A549 (cell line): Measurements from ENCODE around the gene DPF1. TPM values are rescaled to one million over a fixed set of nuclear protein-coding genes. Genes with fewer than 3 reads are reported as not detected.
A peak's percentile ranks its signal among the peaks of the same experiment; 100 is the strongest.

Source experiments
- ATAC-seq, 2 experiments: fragments of 200-7000 bp in 1 of 2; fragments of >200 bp in 1 of 2; cut with Nextera tagmentation in 1 of 2; cut with Tn5 transposase in 1 of 2; 3 replicates each; pipeline versions ENCODE4 v1.8.0 to v1.9.1; 2018 to 2020; ENCODE audit warnings: mild to moderate bottlenecking in 1 of 2, moderate library complexity in 1 of 2
- CTCF ChIA-PET: fragments of 300-600 bp; sonication (Branson Sonifier 250); formaldehyde crosslinking; extraction: SDS; loops from one replicate; lab custom pipeline; 2021; ENCODE audit warnings: antibody characterized with exemption, inconsistent platforms; lab: Yijun Ruan, JAX
- POLR2A ChIA-PET: fragments of 350-600 bp; formaldehyde crosslinking; extraction: SDS; loops from one replicate; lab custom pipeline; 2021; ENCODE audit warnings: antibody characterized with exemption, inconsistent platforms; lab: Yijun Ruan, JAX
- DNase-seq, 2 experiments: peaks; one replicate each; pipeline versions ENCODE4 v3.0.0 to v3.0.0-alpha.2; 2011 to 2016; ENCODE audit warnings: low read depth in 1 of 2, low spot score in 1 of 2
- FAIRE-seq: peaks from 2 replicates; lab custom pipeline; 2011; peaks lifted over from hg19 to GRCh38; lab: Jason Lieb, UNC
- H3K27ac ChIP-seq, 2 experiments: fragments of >200 bp; sonication (Bioruptor Twin); formaldehyde crosslinking; 3 replicates each; pipeline ENCODE4 v1.5.1; 2016 to 2017
- H3K4me1 ChIP-seq: fragments of >200 bp; sonication (Bioruptor Twin); formaldehyde crosslinking; 3 replicates; pipeline ENCODE4 v1.6.1; 2016
- H3K4me2 ChIP-seq: fragments of >200 bp; sonication (Bioruptor Twin); formaldehyde crosslinking; 3 replicates; pipeline ENCODE4 v1.6.1; 2016
- H3K4me3 ChIP-seq: fragments of >200 bp; sonication (Bioruptor Twin); formaldehyde crosslinking; 3 replicates; pipeline ENCODE4 v1.5.1; 2016
- H3K9me3 ChIP-seq: fragments of >200 bp; sonication (Bioruptor Twin); formaldehyde crosslinking; 3 replicates; pipeline ENCODE4 v1.6.1; 2016
- CBX2 ChIP-seq: fragments of 200-600 bp; sonication (generic); IDR thresholded peaks from 2 replicates; pipeline ENCODE4 v1.6.1; 2016; ENCODE audit warnings: low read depth, mild to moderate bottlenecking, borderline replicate concordance
- CBX8 ChIP-seq: fragments of 200-600 bp; sonication (generic); IDR thresholded peaks from 2 replicates; pipeline ENCODE4 v1.6.1; 2016
- CEBPB ChIP-seq, 2 experiments: fragments of >200 bp in 1 of 2; sonication (Bioruptor Twin) in 1 of 2; formaldehyde crosslinking in 1 of 2; IDR thresholded peaks; 2 replicates each; pipeline ENCODE4 v1.6.1; 2012 to 2016
- CHD4 ChIP-seq: fragments of 200-600 bp; sonication (generic); IDR thresholded peaks from 2 replicates; pipeline ENCODE4 v1.6.1; 2016; ENCODE audit warnings: antibody characterized with exemption, mild to moderate bottlenecking, borderline replicate concordance
- EHF ChIP-seq: fragments of 250-450 bp; sonication (Bioruptor Pico); IDR thresholded peaks from 2 replicates; pipeline ENCODE4 v1.5.0; 2020; ENCODE audit warnings: mild to moderate bottlenecking
- GATA3 ChIP-seq: IDR thresholded peaks from 2 replicates; pipeline ENCODE4 v1.6.1; 2012; ENCODE audit warnings: borderline replicate concordance
- HDAC2 ChIP-seq: fragments of 200-600 bp; sonication (generic); IDR thresholded peaks from 2 replicates; pipeline ENCODE4 v1.6.1; 2016
- HMGXB4 ChIP-seq: fragments of 250-450 bp; sonication (Bioruptor Pico); IDR thresholded peaks from 2 replicates; pipeline ENCODE4 v1.5.0; 2021; ENCODE audit warnings: mild to moderate bottlenecking, moderate library complexity, borderline replicate concordance
- HOXA7 ChIP-seq: fragments of 250-450 bp; sonication (Bioruptor Pico); IDR thresholded peaks from 2 replicates; pipeline ENCODE4 v1.5.0; 2020; ENCODE audit warnings: mild to moderate bottlenecking, moderate library complexity
- HOXB13 ChIP-seq: fragments of 250-450 bp; sonication (Bioruptor Pico); IDR thresholded peaks from 2 replicates; pipeline ENCODE4 v1.5.0; 2020; ENCODE audit warnings: low read depth, mild to moderate bottlenecking, moderate library complexity
- HOXB5 ChIP-seq: fragments of 250-450 bp; sonication (Bioruptor Pico); IDR thresholded peaks from 2 replicates; pipeline ENCODE4 v1.5.0; 2020; ENCODE audit warnings: mild to moderate bottlenecking, moderate library complexity
- JUN ChIP-seq, 2 experiments: fragments of >200 bp; sonication (Bioruptor Twin); formaldehyde crosslinking; IDR thresholded peaks; 2 replicates in 1 of 2; 3 replicates in 1 of 2; pipeline ENCODE4 v1.6.1; 2016 to 2017
- KDM1A ChIP-seq: fragments of 200-600 bp; sonication (generic); IDR thresholded peaks from 2 replicates; pipeline ENCODE4 v1.6.1; 2016; ENCODE audit warnings: low read depth, mild to moderate bottlenecking
- KDM5A ChIP-seq: fragments of 200-600 bp; sonication (generic); IDR thresholded peaks from 2 replicates; pipeline ENCODE4 v1.6.1; 2016; ENCODE audit warnings: antibody characterized with exemption, mild to moderate bottlenecking
- MAX ChIP-seq: IDR thresholded peaks from 2 replicates; pipeline ENCODE4 v1.6.1; 2012
- MAZ ChIP-seq: fragments of 150-350 bp; IDR thresholded peaks from 2 replicates; pipeline ENCODE4 v1.6.1; 2014; ENCODE audit warnings: antibody characterized with exemption, low read depth, low read length, borderline replicate concordance
- MYC ChIP-seq: IDR thresholded peaks from 2 replicates; pipeline ENCODE4 v1.6.1; 2012; ENCODE audit warnings: mild to moderate bottlenecking, inconsistent platforms, low read length, improper control_type of control experiment, borderline replicate concordance
- NFE2L2 ChIP-seq: fragments of 150-350 bp; conservative IDR thresholded peaks from 2 replicates; pipeline ENCODE4 v1.6.1; 2014; ENCODE audit warnings: low read length
- NPAS2 ChIP-seq: fragments of 250-450 bp; sonication (Bioruptor Pico); IDR thresholded peaks from 2 replicates; pipeline ENCODE4 v1.8.0; 2022; ENCODE audit warnings: mild to moderate bottlenecking, moderate library complexity, borderline replicate concordance
- NR3C1 ChIP-seq: fragments of >200 bp; sonication (Bioruptor Twin); formaldehyde crosslinking; IDR thresholded peaks from 3 replicates; pipeline ENCODE4 v1.6.1; 2017
- PHF8 ChIP-seq: fragments of 200-600 bp; sonication (generic); IDR thresholded peaks from 2 replicates; pipeline ENCODE4 v1.6.1; 2016; ENCODE audit warnings: low read depth, mild to moderate bottlenecking, antibody characterized with exemption, moderate library complexity, borderline replicate concordance
- POLR2A ChIP-seq: IDR thresholded peaks from 2 replicates; pipeline ENCODE4 v1.6.1; 2012; ENCODE audit warnings: mild to moderate bottlenecking, low read length
- POLR2AphosphoS2 ChIP-seq: conservative IDR thresholded peaks from 2 replicates; pipeline ENCODE4 v1.6.1; 2012; ENCODE audit warnings: low read length, improper control_type of control experiment, inconsistent platforms
- RAD21 ChIP-seq, 2 experiments: fragments of >200 bp in 1 of 2; sonication (Bioruptor Twin) in 1 of 2; formaldehyde crosslinking in 1 of 2; IDR thresholded peaks in 1 of 2; conservative IDR thresholded peaks in 1 of 2; 2 replicates in 1 of 2; 3 replicates in 1 of 2; pipeline ENCODE4 v1.6.1; 2012 to 2018; ENCODE audit warnings: inconsistent platforms in 1 of 2
- RARB ChIP-seq: fragments of 250-450 bp; sonication (Bioruptor Pico); IDR thresholded peaks from 2 replicates; pipeline ENCODE4 v1.8.0; 2021; ENCODE audit warnings: mild to moderate bottlenecking, moderate library complexity
- RCOR1 ChIP-seq: fragments of 150-350 bp; IDR thresholded peaks from 2 replicates; pipeline ENCODE4 v1.6.1; 2014; ENCODE audit warnings: antibody characterized with exemption, low read length, low read depth
- RNF2 ChIP-seq: fragments of 200-600 bp; sonication (generic); IDR thresholded peaks from 2 replicates; pipeline ENCODE4 v1.6.1; 2016; ENCODE audit warnings: low read depth, mild to moderate bottlenecking, antibody characterized with exemption, moderate library complexity, borderline replicate concordance
- SMC3 ChIP-seq: fragments of >200 bp; sonication (Bioruptor Twin); formaldehyde crosslinking; IDR thresholded peaks from 3 replicates; pipeline ENCODE4 v1.6.1; 2018; ENCODE audit warnings: inconsistent platforms
- TP53 ChIP-seq: fragments of 250-450 bp; sonication (Bioruptor Pico); IDR thresholded peaks from 2 replicates; pipeline ENCODE4 v1.5.0; 2021; ENCODE audit warnings: mild to moderate bottlenecking, moderate library complexity
- USF2 ChIP-seq: fragments of 450-650 bp; IDR thresholded peaks from 2 replicates; pipeline ENCODE4 v1.6.1; 2014; ENCODE audit warnings: antibody characterized with exemption
- ZC3H11A ChIP-seq: fragments of 450-650 bp; IDR thresholded peaks from 2 replicates; pipeline ENCODE4 v1.6.1; 2014; ENCODE audit warnings: antibody characterized with exemption, mild to moderate bottlenecking
- ZFP36 ChIP-seq: fragments of 450-650 bp; IDR thresholded peaks from 2 replicates; pipeline ENCODE4 v1.6.1; 2014; ENCODE audit warnings: borderline replicate concordance; ENCODE audit not compliant: partially characterized antibody
- WGBS: methylation state at CpG from one replicate; pipeline ENCODE4 v1.1.6; 2017; ENCODE audit errors: missing lambda C conversion rate; 5-methylcytosine and 5-hydroxymethylcytosine counted together
- polyA minus RNA-seq: library from RNA; depleted of rRNA, polyadenylated mRNA; stranded (reverse); fragments of >200 nt; gene quantifications from 2 replicates; pipeline ENCODE4 v1.2.3, GENCODE V29; 2011; rRNA and poly(A)+ RNA removed
- polyA plus RNA-seq, 4 experiments: library from polyadenylated mRNA; depleted of rRNA in 3 of 4; stranded (reverse); fragments of >200 nt; fragmentation: RNase III in 1 of 4; extraction: RNeasy Plus Mini Kit Qiagen cat#74134 plus additional on column Dnase treatment in 1 of 4; gene quantifications; 2 replicates in 3 of 4; 3 replicates in 1 of 4; pipeline ENCODE4 v1.2.3, GENCODE V29; 2011 to 2017
- TF ChIP-seq, protein P1 (sequence below): fragments of >200 bp; sonication (Bioruptor Twin); formaldehyde crosslinking; IDR thresholded peaks from 2 replicates; pipeline ENCODE4 v1.6.1; 2016
- TF ChIP-seq, protein P2 (sequence below): fragments of 200-600 bp; sonication (generic); IDR thresholded peaks from 2 replicates; pipeline ENCODE4 v1.6.1; 2016; ENCODE audit warnings: antibody characterized with exemption, mild to moderate bottlenecking, moderate library complexity

The DPF1 gene
- polyA plus RNA-seq (2011; rRNA removed) (1.3 and 2.1 TPM in 2 replicates), polyA plus RNA-seq (2017; fragmentation: RNase III; extraction: RNeasy Plus Mini Kit Qiagen cat#74134 plus additional on column Dnase treatment) (4.4 to 6.8 TPM (median 5.3 TPM) in 3 replicates), polyA minus RNA-seq (1.6 and 2.8 TPM in 2 replicates)
- 5.0 and 5.1 TPM in 2 replicates for polyA plus RNA-seq (2012; cell fraction: cytosol; rRNA removed)
- 11.4 and 12.1 TPM in 2 replicates for polyA plus RNA-seq (2012; cell fraction: nucleus; rRNA removed)

- Histone ChIP-seq H3K9me3 (no peaks in the 10 kb centered on the region), H3K4me1 (peaks cover 24% of the 10 kb centered on the region), H3K27ac (peak within 1 kb of the TSS; percentile 34 to 80), H3K4me2 (peak within 1 kb of the TSS; percentile 80), H3K4me3 (peak within 1 kb of the TSS; percentile 48)
- peak; percentile 98 for FAIRE-seq
- WGBS: 5% methylated on average over 34 of the region's 61 CpGs
- DNase-seq: peak; percentile 92 to 100
- POLR2A ChIA-PET: interaction anchor here (0.5 to 1.4 kb wide), 3 partner anchors 11 to 322 kb away, joined by 3 to 4 read pairs (median 3); partner anchors contain the start of gene PSMD8
- CTCF ChIA-PET: interaction anchor here (0.6 to 4.1 kb wide), 19 partner anchors 9 to 329 kb away, joined by 3 to 98 read pairs (median 6); partner anchors contain the start of genes CATSPERG, FAM98C and WDR87
- peak; percentile 79 to 93 for ATAC-seq
- TF ChIP-seq NR3C1 (no peak), EHF (CRISPR knock-in tag) (no peak), CHD4 (peak; percentile 49), RAD21 (conservative IDR thresholded peaks at IDR 0.05 in 1 of 2, IDR thresholded peaks at IDR 0.05 in 1 of 2) (peak; percentile 37 to 48; a peak in 4 of 5 replicates), NFE2L2 (no peak), USF2 (peak; percentile 84), KDM5A (no peak), HOXB13 (CRISPR knock-in tag) (no peak), POLR2A (peak; percentile 23; the same call in 1 of the 2 replicates), ZC3H11A (no peak), JUN (IDR thresholded peaks at IDR 0.05) (no peak; a peak in 1 of 5 replicates), MYC (peak; percentile 58; the same call in 1 of the 2 replicates), PHF8 (no peak), CBX2 (no peak), KDM1A (no peak), SMC3 (peak; percentile 55; the same call in 2 of the 3 replicates), RCOR1 (no peak), GATA3 (peak; percentile 41; the same call in 1 of the 2 replicates), HOXA7 (CRISPR knock-in tag) (no peak), TP53 (no peak), RARB (no peak), MAZ (no peak), CBX8 (no peak), RNF2 (no peak), CEBPB (IDR thresholded peaks at IDR 0.05) (no peak), HDAC2 (no peak), POLR2AphosphoS2 (0 out of 2 replicates have a peak, but pooled peaks have one; percentile 31), HOXB5 (CRISPR knock-in tag) (0 out of 2 replicates have a peak, but pooled peaks have one; percentile 15), NPAS2 (no peak), HMGXB4 (CRISPR knock-in tag) (no peak), MAX (peak; percentile 88), ZFP36 (no peak)
- TF ChIP-seq, protein P1, sequence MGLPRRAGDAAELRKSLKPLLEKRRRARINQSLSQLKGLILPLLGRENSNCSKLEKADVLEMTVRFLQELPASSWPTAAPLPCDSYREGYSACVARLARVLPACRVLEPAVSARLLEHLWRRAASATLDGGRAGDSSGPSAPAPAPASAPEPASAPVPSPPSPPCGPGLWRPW: no peak
- TF ChIP-seq, protein P2, sequence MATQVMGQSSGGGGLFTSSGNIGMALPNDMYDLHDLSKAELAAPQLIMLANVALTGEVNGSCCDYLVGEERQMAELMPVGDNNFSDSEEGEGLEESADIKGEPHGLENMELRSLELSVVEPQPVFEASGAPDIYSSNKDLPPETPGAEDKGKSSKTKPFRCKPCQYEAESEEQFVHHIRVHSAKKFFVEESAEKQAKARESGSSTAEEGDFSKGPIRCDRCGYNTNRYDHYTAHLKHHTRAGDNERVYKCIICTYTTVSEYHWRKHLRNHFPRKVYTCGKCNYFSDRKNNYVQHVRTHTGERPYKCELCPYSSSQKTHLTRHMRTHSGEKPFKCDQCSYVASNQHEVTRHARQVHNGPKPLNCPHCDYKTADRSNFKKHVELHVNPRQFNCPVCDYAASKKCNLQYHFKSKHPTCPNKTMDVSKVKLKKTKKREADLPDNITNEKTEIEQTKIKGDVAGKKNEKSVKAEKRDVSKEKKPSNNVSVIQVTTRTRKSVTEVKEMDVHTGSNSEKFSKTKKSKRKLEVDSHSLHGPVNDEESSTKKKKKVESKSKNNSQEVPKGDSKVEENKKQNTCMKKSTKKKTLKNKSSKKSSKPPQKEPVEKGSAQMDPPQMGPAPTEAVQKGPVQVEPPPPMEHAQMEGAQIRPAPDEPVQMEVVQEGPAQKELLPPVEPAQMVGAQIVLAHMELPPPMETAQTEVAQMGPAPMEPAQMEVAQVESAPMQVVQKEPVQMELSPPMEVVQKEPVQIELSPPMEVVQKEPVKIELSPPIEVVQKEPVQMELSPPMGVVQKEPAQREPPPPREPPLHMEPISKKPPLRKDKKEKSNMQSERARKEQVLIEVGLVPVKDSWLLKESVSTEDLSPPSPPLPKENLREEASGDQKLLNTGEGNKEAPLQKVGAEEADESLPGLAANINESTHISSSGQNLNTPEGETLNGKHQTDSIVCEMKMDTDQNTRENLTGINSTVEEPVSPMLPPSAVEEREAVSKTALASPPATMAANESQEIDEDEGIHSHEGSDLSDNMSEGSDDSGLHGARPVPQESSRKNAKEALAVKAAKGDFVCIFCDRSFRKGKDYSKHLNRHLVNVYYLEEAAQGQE: no peak
Observed at GRCh38 chr19:38224014-38224862, at the start of gene DPF1. Gene DPF1 (minus strand): TSS chr19:38224222. CDS start chr19:38224142, 80 bp downstream.
